Loucy (cell line): Measurements from ENCODE around the gene BTBD9.

Experiments used
- CTCF ChIP-seq: fragments of 200-600 bp; sonication (generic); conservative IDR thresholded peaks from 2 replicates; pipeline ENCODE4 v1.5.1; 2014; ENCODE audit warnings: mild to moderate bottlenecking, antibody characterized with exemption, low read length
- EZH2phosphoT487 ChIP-seq: fragments of 200-600 bp; IDR thresholded peaks from 2 replicates; pipeline ENCODE4 v1.6.1; 2018; ENCODE audit warnings: antibody characterized with exemption, mild to moderate bottlenecking, moderate library complexity, borderline replicate concordance

GRCh38 chr6:38482466-38482865 is 157.3 kb downstream of the BTBD9 start:
- TF ChIP-seq CTCF (no peak), EZH2phosphoT487 (no peak)
